ENCODE results near the gene LDAH.
"Not testable (repeated sequence)": the region's sequence is repeated elsewhere in the genome, so short reads cannot be mapped to it uniquely, and the experiment has no call there.

LDAH gene

GRCh38 chr2:20717641-20718040, 105.3 kb downstream of the LDAH start:
- DNase-seq (ENCODE audit: low read depth), result no peak
- no peak overlapping the region for H3K4me3 ChIP-seq (ENCODE audit: low read depth, low read length)
- TF ChIP-seq CTCF (IDR thresholded peaks at IDR 0.05; ENCODE audit: insufficient read depth, low read depth, low read length, missing control alignments), result no peak

DNA sequence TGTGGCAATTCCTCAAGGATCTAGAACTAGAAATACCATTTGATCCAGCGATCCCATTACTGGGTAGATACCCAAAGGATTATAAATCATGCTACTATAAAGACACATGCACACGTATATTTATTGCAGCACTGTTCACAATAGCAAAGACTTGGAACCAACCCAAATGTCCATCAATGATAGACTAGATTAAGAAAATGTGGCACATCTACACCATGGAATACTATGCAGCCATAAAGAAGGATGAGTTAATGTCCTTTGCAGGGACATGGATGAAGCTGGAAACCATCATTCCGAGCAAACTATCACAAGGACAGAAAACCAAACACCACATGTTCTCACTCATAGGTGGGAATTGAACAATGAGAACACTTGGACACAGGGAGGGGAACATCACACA, 106.7 kb downstream of the LDAH start:
- not testable (repeated sequence) for H3K4me3 ChIP-seq (ENCODE audit: low read depth, low read length); DNase-seq (ENCODE audit: low read depth)

DNA sequence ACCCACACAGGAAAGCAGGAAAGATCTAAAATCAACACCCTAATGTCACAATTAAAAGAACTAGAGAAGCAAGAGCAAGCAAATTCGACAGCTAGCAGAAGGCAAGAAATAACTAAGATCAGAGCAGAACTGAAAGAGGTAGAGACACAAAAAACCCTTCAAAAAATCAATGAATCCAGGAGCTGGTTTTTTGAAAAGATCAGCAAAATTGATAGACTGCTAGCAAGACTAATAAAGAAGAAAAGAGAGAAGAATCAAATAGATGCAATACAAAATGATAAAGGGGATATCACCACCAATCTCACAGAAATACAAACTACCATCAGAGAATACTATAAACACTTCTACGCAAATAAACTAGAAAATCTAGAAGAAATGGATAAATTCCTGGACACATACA, 108.5 kb downstream of the LDAH start:
- DNase-seq (ENCODE audit: low read depth); H3K4me3 ChIP-seq (ENCODE audit: low read depth, low read length): not testable (repeated sequence)

- H3K4me3 ChIP-seq (ENCODE audit: low read depth, low read length); DNase-seq (ENCODE audit: low read depth): not testable (repeated sequence)
Observed at GRCh38 chr2:20713585-20713984, 109.3 kb downstream of the LDAH start.

GRCh38 chr2:20711641-20712040, 111.3 kb downstream of the LDAH start:
- DNase-seq (ENCODE audit: low read depth); H3K4me3 ChIP-seq (ENCODE audit: low read depth, low read length): not testable (repeated sequence)

DNA sequence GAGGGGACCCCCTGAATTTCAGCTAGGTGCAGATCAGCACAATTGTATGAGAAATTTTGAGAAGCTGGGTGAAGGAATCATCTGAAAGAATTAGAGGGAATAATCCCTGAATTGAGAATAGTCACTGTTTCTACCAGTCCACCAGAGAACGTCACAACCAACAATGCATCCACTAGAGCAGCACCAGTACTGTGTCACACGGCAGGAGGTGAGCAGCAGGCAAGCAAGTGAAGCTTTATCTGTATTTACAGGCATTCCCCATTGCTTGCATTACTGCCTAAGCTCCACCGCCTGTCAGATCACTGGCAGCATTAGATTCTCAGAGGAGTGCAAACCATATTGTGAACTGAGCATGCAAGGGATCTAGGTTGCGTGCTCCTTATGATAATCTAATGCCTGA, 115.3 kb downstream of the LDAH start:
- no peak overlapping the region for H3K4me3 ChIP-seq (ENCODE audit: low read depth, low read length)
- TF ChIP-seq CTCF (IDR thresholded peaks at IDR 0.05; ENCODE audit: insufficient read depth, low read depth, low read length, missing control alignments), result no peak
- no peak for DNase-seq (ENCODE audit: low read depth)

- TF ChIP-seq CTCF (IDR thresholded peaks at IDR 0.05; ENCODE audit: insufficient read depth, low read depth, low read length, missing control alignments), result no peak
- H3K4me3 ChIP-seq (ENCODE audit: low read depth, low read length), result no peak overlapping the region
- DNase-seq (ENCODE audit: low read depth), result no peak
Observed at GRCh38 chr2:20706786-20707185, 116.1 kb downstream of the LDAH start.

- DNase-seq (ENCODE audit: low read depth), result no peak
- TF ChIP-seq CTCF (IDR thresholded peaks at IDR 0.05; ENCODE audit: insufficient read depth, low read depth, low read length, missing control alignments), result no peak
- no peak overlapping the region for H3K4me3 ChIP-seq (ENCODE audit: low read depth, low read length)
Observed at GRCh38 chr2:20706217-20706616, 116.7 kb downstream of the LDAH start.

DNA sequence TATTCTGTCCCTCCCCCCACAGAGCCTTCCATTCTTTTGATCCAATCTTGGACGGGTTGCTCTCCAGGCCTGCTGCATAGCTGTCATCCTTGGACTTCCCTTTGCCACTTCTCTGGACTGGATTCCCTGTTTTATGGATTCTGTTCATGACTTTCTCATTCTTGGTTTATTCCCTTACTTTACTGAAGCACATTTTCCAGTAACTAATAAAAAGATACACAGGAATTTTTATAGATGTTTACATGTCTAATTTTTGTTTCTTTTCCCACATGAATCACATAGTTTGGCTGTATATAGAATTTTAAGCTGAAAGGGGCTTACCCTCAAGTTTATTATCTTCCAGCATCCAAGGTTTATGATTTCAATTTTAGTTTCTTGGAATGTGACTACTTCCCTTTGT, 118.0 kb downstream of the LDAH start:
- H3K4me3 ChIP-seq (ENCODE audit: low read depth, low read length), result no peak overlapping the region
- no peak for TF ChIP-seq CTCF (IDR thresholded peaks at IDR 0.05; ENCODE audit: insufficient read depth, low read depth, low read length, missing control alignments)

More for the DNA sequence above, 118.0 kb downstream of the LDAH start:
- DNase-seq (ENCODE audit: low read depth), result no peak
